KMS-11 (cell line): Measurements from ENCODE around the gene BBOX1.
A peak's percentile ranks its signal among the peaks of the same experiment; 100 is the strongest.

Experiments used
- H2AFZ ChIP-seq: fragments of 200-600 bp; sonication (generic); 2 replicates; pipeline ENCODE4 v1.6.1; 2016; ENCODE audit warnings: antibody characterized with exemption, mixed run types, low read depth
- H3K27ac ChIP-seq: fragments of 200-600 bp; sonication (generic); 2 replicates; pipeline ENCODE4 v1.6.1; 2016; ENCODE audit warnings: mild to moderate bottlenecking, mixed run types
- H3K27me3 ChIP-seq: fragments of 200-600 bp; sonication (generic); 2 replicates; pipeline ENCODE4 v1.6.1; 2017; ENCODE audit warnings: mild to moderate bottlenecking, low read depth, mixed run types, moderate library complexity; ENCODE audit not compliant: insufficient read depth
- H3K36me3 ChIP-seq: fragments of 200-600 bp; sonication (generic); 2 replicates; pipeline ENCODE4 v1.6.1; 2017; ENCODE audit warnings: mild to moderate bottlenecking, mixed run types; ENCODE audit not compliant: insufficient read depth
- H3K4me1 ChIP-seq: fragments of 200-600 bp; sonication (generic); 2 replicates; pipeline ENCODE4 v1.6.1; 2016; ENCODE audit warnings: mild to moderate bottlenecking, low read depth, mixed run types; ENCODE audit not compliant: poor library complexity, severe bottlenecking
- H3K4me2 ChIP-seq: fragments of 200-600 bp; sonication (generic); 2 replicates; pipeline ENCODE4 v1.7.0; 2016; ENCODE audit warnings: mild to moderate bottlenecking, mixed run types
- H3K4me3 ChIP-seq: fragments of 200-600 bp; sonication (generic); IDR thresholded peaks from 2 replicates; pipeline ENCODE4 v1.6.1; 2017; ENCODE audit warnings: low read depth, low read length, mixed read lengths; ENCODE audit not compliant: insufficient read depth
- H3K79me2 ChIP-seq: fragments of 200-600 bp; sonication (generic); 2 replicates; pipeline ENCODE4 v1.6.1; 2016; ENCODE audit warnings: low read depth, mixed run types; ENCODE audit not compliant: insufficient read depth
- H3K9ac ChIP-seq: fragments of 200-600 bp; sonication (generic); 2 replicates; pipeline ENCODE4 v1.6.1; 2016; ENCODE audit warnings: mild to moderate bottlenecking, mixed run types
- H4K20me1 ChIP-seq: fragments of 200-600 bp; sonication (generic); 2 replicates; pipeline ENCODE4 v1.6.1; 2016; ENCODE audit warnings: mild to moderate bottlenecking, mixed run types; ENCODE audit not compliant: insufficient read depth
- CTCF ChIP-seq: fragments of 200-600 bp; sonication (generic); conservative IDR thresholded peaks from 2 replicates; pipeline ENCODE4 v1.6.1; 2017; ENCODE audit warnings: low read depth, mild to moderate bottlenecking, antibody characterized with exemption, low read length, moderate library complexity, mixed read lengths

The BBOX1 gene

DNA sequence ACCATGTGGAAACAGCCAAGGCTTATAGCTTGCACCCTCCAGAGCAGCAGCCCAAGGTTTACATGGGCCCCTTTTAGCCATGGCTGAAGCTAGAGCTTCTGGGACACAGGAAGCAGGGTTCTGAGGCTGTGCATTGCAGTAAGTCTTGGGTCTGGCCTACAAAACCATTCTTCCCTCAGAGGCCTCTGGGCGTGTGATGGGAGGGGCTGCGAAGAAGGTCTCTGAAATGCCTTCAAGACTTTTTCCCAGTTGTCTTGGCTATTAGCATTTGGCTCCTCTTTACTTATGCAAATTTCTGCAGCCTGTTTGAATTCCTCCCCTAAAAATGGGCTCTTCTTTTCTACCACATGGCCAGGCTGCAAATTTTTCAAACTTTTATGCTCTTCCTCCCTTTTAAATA is 109.5 kb downstream of the BBOX1 start:
- Histone ChIP-seq H3K27me3 (no peaks in the 10 kb centered on the region), H3K27ac (no peak overlapping the region), H2AFZ (no peak overlapping the region), H3K36me3 (no peaks in the 10 kb centered on the region), H3K4me2 (no peak overlapping the region), H3K79me2 (no peaks in the 10 kb centered on the region), H3K4me3 (no peak overlapping the region), H3K4me1 (no peaks in the 10 kb centered on the region), H4K20me1 (no peaks in the 10 kb centered on the region), H3K9ac (no peak overlapping the region)
- TF ChIP-seq CTCF = no peak

DNA sequence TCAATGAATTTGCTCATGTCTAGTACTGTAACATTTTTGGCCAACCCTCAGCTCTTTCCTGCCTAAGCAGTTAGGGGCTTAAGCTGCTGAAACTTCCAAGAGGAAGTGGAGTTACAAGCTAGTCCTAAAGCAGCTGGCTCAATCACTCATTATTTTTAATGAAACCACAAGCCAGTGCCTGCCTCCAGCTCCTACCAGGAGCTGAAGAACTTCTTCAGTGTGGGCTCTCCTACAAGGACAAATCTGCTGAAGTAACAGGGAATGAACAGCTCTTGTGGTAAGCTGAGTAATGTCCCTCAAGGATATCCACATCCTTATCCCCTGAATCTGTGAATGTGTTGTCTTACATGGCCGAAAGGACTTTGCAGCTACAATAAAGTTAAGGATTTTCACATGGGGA is 112.5 kb downstream of the BBOX1 start:
- TF ChIP-seq CTCF = no peak
- no peak overlapping the region for H2AFZ ChIP-seq
- no peaks in the 10 kb centered on the region for H3K27me3 ChIP-seq

DNA sequence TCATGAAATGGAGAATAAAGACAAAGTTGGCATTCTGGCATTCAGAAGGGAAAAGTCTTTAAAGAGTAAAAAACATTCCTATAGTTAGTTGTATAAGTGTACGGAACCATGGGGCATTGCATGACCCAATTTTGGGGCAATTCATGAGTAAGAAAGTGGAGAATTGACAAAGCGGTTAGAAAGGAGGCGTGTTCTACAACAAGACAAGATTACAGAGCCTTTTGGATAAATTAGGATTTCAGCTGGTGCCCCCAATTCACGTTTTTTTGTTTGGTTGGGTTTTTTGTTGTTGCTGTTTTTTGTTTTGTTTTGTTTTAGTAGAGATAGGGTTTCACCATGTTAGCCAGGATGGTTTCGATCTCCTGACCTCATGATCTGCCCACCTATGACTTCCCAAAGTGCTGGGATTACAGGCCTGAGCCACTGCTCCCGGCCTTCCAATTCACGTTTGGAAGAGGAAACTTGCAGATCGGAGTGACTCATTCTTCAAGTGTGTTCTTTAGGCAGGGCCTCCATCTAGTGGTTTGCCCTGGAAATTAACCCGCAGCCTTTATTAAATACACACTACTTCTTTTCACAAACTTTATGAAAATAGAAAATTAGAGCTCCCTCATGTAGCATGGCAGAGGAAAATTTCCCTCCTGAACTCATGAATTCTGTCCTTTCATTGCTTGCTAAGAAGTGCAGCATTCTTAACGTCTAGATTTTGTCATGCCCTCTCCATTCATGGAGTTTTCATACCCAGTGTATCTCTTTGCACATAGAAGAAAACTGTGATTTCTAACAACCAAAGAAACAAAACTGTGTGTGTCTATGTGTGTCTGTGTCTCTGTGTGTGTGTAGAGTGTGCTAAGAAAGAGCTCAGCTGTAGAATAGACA is 118.1 kb downstream of the BBOX1 start:
- H3K4me2 ChIP-seq = peak overlapping the region; percentile 8; the same call in 1 of the 2 replicates
- no peaks in the 10 kb centered on the region for H3K4me1 ChIP-seq
- H2AFZ ChIP-seq = peak overlapping the region; percentile 34
- H3K27me3 ChIP-seq = no peaks in the 10 kb centered on the region
- TF ChIP-seq CTCF = peak; percentile 82
- H3K27ac ChIP-seq = no peak overlapping the region
- no peaks in the 10 kb centered on the region for H3K79me2 ChIP-seq
- no peak overlapping the region for H3K4me3 ChIP-seq
- H3K36me3 ChIP-seq = no peaks in the 10 kb centered on the region; the same call in 1 of the 2 replicates
- H4K20me1 ChIP-seq = no peaks in the 10 kb centered on the region
- no peak overlapping the region for H3K9ac ChIP-seq

More for the DNA sequence above, 112.5 kb downstream of the BBOX1 start:
- no peak overlapping the region for H3K27ac ChIP-seq
- no peaks in the 10 kb centered on the region for H3K4me1 ChIP-seq
- H3K79me2 ChIP-seq = no peaks in the 10 kb centered on the region
- no peak overlapping the region for H3K9ac ChIP-seq
- no peaks in the 10 kb centered on the region for H3K36me3 ChIP-seq
- no peak overlapping the region for H3K4me3 ChIP-seq
- no peak overlapping the region for H3K4me2 ChIP-seq
- H4K20me1 ChIP-seq = no peaks in the 10 kb centered on the region

DNA sequence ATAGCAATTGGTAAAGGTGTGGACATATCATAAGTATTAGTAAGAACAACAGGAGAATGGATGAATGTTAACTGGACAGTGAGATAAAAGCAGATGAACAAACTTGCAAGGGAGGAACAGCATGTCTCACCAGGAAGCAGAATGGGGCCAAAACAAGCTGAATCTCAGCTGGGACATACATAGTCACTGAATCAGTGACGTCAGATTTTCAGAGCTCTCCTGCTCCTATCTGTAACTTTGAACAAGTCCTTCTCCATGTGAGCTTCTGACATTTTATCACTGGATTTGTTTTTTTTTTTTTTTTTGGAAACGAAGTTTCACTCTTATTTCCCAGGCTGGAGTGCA is 118.7 kb downstream of the BBOX1 start:
- Histone ChIP-seq H3K36me3 (no peaks in the 10 kb centered on the region; the same call in 1 of the 2 replicates), H3K79me2 (no peaks in the 10 kb centered on the region), H2AFZ (no peak overlapping the region), H4K20me1 (no peaks in the 10 kb centered on the region), H3K4me1 (no peaks in the 10 kb centered on the region), H3K27ac (no peak overlapping the region), H3K27me3 (no peaks in the 10 kb centered on the region), H3K9ac (no peak overlapping the region), H3K4me2 (no peak overlapping the region), H3K4me3 (no peak overlapping the region)
- no peak for TF ChIP-seq CTCF
